H9 (cell line): ENCODE results near the gene PLPPR2. TPM values are rescaled to one million over a fixed set of nuclear protein-coding genes. Genes with fewer than 3 reads are reported as not detected.

Source experiments
- DNase-seq: peaks from one replicate; pipeline ENCODE4 v3.0.0-alpha.2; 2017
- H2AFZ ChIP-seq: one replicate; pipeline ENCODE4 v1.6.1; 2013; ENCODE audit warnings: mild to moderate bottlenecking, low read length, control low read depth, moderate library complexity
- H2AK5ac ChIP-seq: 2 replicates; pipeline ENCODE4 v1.6.1; 2013; ENCODE audit warnings: low read length, control low read depth, mixed read lengths; ENCODE audit not compliant: insufficient read length
- H2BK120ac ChIP-seq: one replicate; pipeline ENCODE4 v1.6.1; 2013; ENCODE audit warnings: low read depth, mild to moderate bottlenecking, low read length, control low read depth, inconsistent platforms; ENCODE audit not compliant: poor library complexity, severe bottlenecking
- H2BK12ac ChIP-seq: 2 replicates; pipeline ENCODE4 v1.6.1; 2013; ENCODE audit warnings: low read length, control low read depth, mixed read lengths, low read depth; ENCODE audit not compliant: insufficient read length
- H2BK15ac ChIP-seq: 2 replicates; pipeline ENCODE4 v1.6.1; 2013; ENCODE audit warnings: low read depth, low read length, control low read depth
- H2BK20ac ChIP-seq: one replicate; pipeline ENCODE4 v1.6.1; 2013; ENCODE audit warnings: low read depth, mild to moderate bottlenecking, low read length, control low read depth, inconsistent platforms; ENCODE audit not compliant: poor library complexity, severe bottlenecking
- H2BK5ac ChIP-seq: 2 replicates; pipeline ENCODE4 v1.6.1; 2013; ENCODE audit warnings: low read length, control low read depth, mixed read lengths; ENCODE audit not compliant: insufficient read length
- H3K14ac ChIP-seq: 2 replicates; pipeline ENCODE4 v1.6.1; 2013; ENCODE audit warnings: low read length, control low read depth; ENCODE audit not compliant: insufficient read depth
- H3K18ac ChIP-seq: 2 replicates; pipeline ENCODE4 v1.6.1; 2013; ENCODE audit warnings: low read depth, mild to moderate bottlenecking, mixed read lengths, low read length, control low read depth; ENCODE audit not compliant: insufficient read length
- H3K23ac ChIP-seq: 2 replicates; pipeline ENCODE4 v1.6.1; 2013; ENCODE audit warnings: low read length, control low read depth, mixed read lengths, low read depth; ENCODE audit not compliant: insufficient read length
- H3K23me2 ChIP-seq: 2 replicates; pipeline ENCODE4 v1.6.1; 2013; ENCODE audit warnings: low read depth, mild to moderate bottlenecking, mixed read lengths, low read length, control low read depth; ENCODE audit not compliant: insufficient read length, poor library complexity, severe bottlenecking
- H3K27ac ChIP-seq: 2 replicates; pipeline ENCODE4 v1.5.1; 2013; ENCODE audit warnings: low read length, control low read depth, mixed read lengths, low read depth; ENCODE audit not compliant: insufficient read length
- H3K27me3 ChIP-seq: 2 replicates; pipeline ENCODE4 v1.6.1; 2013; ENCODE audit warnings: low read length, control low read depth, inconsistent platforms; ENCODE audit not compliant: insufficient read depth
- H3K4ac ChIP-seq: 2 replicates; pipeline ENCODE4 v1.6.1; 2013; ENCODE audit warnings: low read depth, mild to moderate bottlenecking, control low read depth, inconsistent platforms, low read length, moderate library complexity
- H3K4me1 ChIP-seq: 2 replicates; pipeline ENCODE4 v1.6.1; 2013; ENCODE audit warnings: low read length, control low read depth, inconsistent platforms; ENCODE audit not compliant: insufficient read depth
- H3K4me2 ChIP-seq: 2 replicates; pipeline ENCODE4 v1.6.1; 2013; ENCODE audit warnings: low read length, control low read depth, mixed read lengths; ENCODE audit not compliant: insufficient read length, insufficient read depth
- H3K56ac ChIP-seq: 2 replicates; pipeline ENCODE4 v1.6.1; 2013; ENCODE audit warnings: low read depth, mild to moderate bottlenecking, mixed read lengths, low read length, control low read depth; ENCODE audit not compliant: insufficient read length
- H3K79me1 ChIP-seq: 2 replicates; pipeline ENCODE4 v1.6.1; 2013; ENCODE audit warnings: low read depth, mild to moderate bottlenecking, moderate library complexity, low read length, control low read depth, inconsistent platforms; ENCODE audit not compliant: insufficient read depth, poor library complexity, severe bottlenecking
- H3K79me2 ChIP-seq: 2 replicates; pipeline ENCODE4 v1.6.1; 2013; ENCODE audit warnings: low read length, control low read depth, inconsistent platforms; ENCODE audit not compliant: insufficient read depth
- H3K9ac ChIP-seq: 2 replicates; pipeline ENCODE4 v1.6.1; 2013; ENCODE audit warnings: low read length, control low read depth, mixed read lengths; ENCODE audit not compliant: insufficient read length; ENCODE audit errors: extremely low read depth
- H3K9me3 ChIP-seq: one replicate; pipeline ENCODE4 v1.6.1; 2013; ENCODE audit warnings: low read depth, low read length, inconsistent platforms; ENCODE audit not compliant: control insufficient read depth
- H3T11ph ChIP-seq: one replicate; pipeline ENCODE4 v1.6.1; 2013; ENCODE audit warnings: mild to moderate bottlenecking, low read length, control low read depth, inconsistent platforms
- H4K20me1 ChIP-seq: one replicate; pipeline ENCODE4 v1.6.1; 2013; ENCODE audit not compliant: control insufficient read depth, insufficient read length, insufficient read depth
- H4K5ac ChIP-seq: 2 replicates; pipeline ENCODE4 v1.6.1; 2013; ENCODE audit warnings: low read depth, mild to moderate bottlenecking, mixed read lengths, low read length, control low read depth; ENCODE audit not compliant: insufficient read length
- H4K8ac ChIP-seq: replicated peaks from 2 replicates; pipeline ENCODE4 v1.6.1; 2013; ENCODE audit warnings: low read length, control low read depth, mixed read lengths, low read depth; ENCODE audit not compliant: insufficient read length
- H4K91ac ChIP-seq: 2 replicates; pipeline ENCODE4 v1.6.1; 2013; ENCODE audit warnings: low read depth, mild to moderate bottlenecking, moderate library complexity, mixed read lengths, low read length, control low read depth; ENCODE audit not compliant: insufficient read length
- H3K27ac Mint-ChIP-seq, 3 experiments: 2 replicates in 2 of 3; 3 replicates in 1 of 3; pipeline ENCODE4 v1.8.0; 2020 to 2021; ENCODE audit warnings: mixed read lengths in 3 of 3, mild to moderate bottlenecking in 1 of 3, moderate library complexity in 1 of 3
- H3K27me3 Mint-ChIP-seq: 2 replicates; pipeline ENCODE4 v1.8.0; 2021; ENCODE audit warnings: low read depth, mild to moderate bottlenecking, moderate library complexity, mixed read lengths
- H3K36me3 Mint-ChIP-seq, 3 experiments: 2 replicates in 2 of 3; 3 replicates in 1 of 3; pipeline ENCODE4 v1.8.0; 2020 to 2021; ENCODE audit warnings: low read depth in 3 of 3, mixed read lengths in 3 of 3; ENCODE audit not compliant: insufficient read depth in 1 of 3
- H3K4me1 Mint-ChIP-seq, 2 experiments: 2 replicates each; pipeline ENCODE4 v1.8.0; 2020; ENCODE audit warnings: mixed read lengths in 2 of 2
- H3K4me3 Mint-ChIP-seq, 2 experiments: 2 replicates in 1 of 2; 3 replicates in 1 of 2; pipeline ENCODE4 v1.8.0; 2020 to 2021; ENCODE audit warnings: mild to moderate bottlenecking in 2 of 2, mixed read lengths in 2 of 2, moderate library complexity in 1 of 2
- H3K9me3 Mint-ChIP-seq, 2 experiments: 2 replicates in 1 of 2; 3 replicates in 1 of 2; pipeline ENCODE4 v1.8.0; 2020; ENCODE audit warnings: mild to moderate bottlenecking in 2 of 2, mixed read lengths in 2 of 2, moderate library complexity in 1 of 2
- CTCF ChIP-seq: fragments of 200-600 bp; sonication (generic); conservative IDR thresholded peaks from 3 replicates; pipeline ENCODE4 v1.8.0; 2021; ENCODE audit warnings: antibody characterized with exemption, mild to moderate bottlenecking
- WGBS: extraction: QIAGEN DNeasy Blood & Tissue Kit; methylation state at CpG from one replicate; pipeline ENCODE4 v1.1.7; 2013; ENCODE audit warnings: missing lambda C conversion rate, low lambda C conversion rate, mixed read lengths; ENCODE audit not compliant: insufficient read length; ENCODE audit errors: extremely low coverage; 5-methylcytosine and 5-hydroxymethylcytosine counted together
- total RNA-seq: library from RNA; stranded (reverse); gene quantifications from 2 replicates; pipeline ENCODE4 v1.2.1, GENCODE V29; 2021

The PLPPR2 gene
- total RNA-seq, 1 experiment from 2014 or later = 8.0 TPM

GRCh38 chr19:11356676-11357550 lies 1.7 kb downstream of the PLPPR2 start:
- H3K27ac Mint-ChIP-seq = no peak overlapping the region
- H2BK5ac ChIP-seq = no peak overlapping the region

More at GRCh38 chr19:11356676-11357550, 1.7 kb downstream of the PLPPR2 start:
- no peak overlapping the region for H3K9ac ChIP-seq
- H3K14ac ChIP-seq = no peak overlapping the region
- H3K79me2 ChIP-seq = no peaks in the 10 kb centered on the region
- no peak overlapping the region for H2BK15ac ChIP-seq
- H2AK5ac ChIP-seq = no peak overlapping the region
- H4K20me1 ChIP-seq = no peaks in the 10 kb centered on the region
- no peak overlapping the region for H3T11ph ChIP-seq
- no peak overlapping the region for H3K56ac ChIP-seq
- H2BK120ac ChIP-seq = no peak overlapping the region
- H3K4me1 ChIP-seq = peaks cover 2% of the 10 kb centered on the region; the same call in 1 of the 2 replicates
- H2BK12ac ChIP-seq = no peak overlapping the region
- H4K5ac ChIP-seq = no peak overlapping the region
- H3K27me3 ChIP-seq = no peaks in the 10 kb centered on the region; the same call in 1 of the 2 replicates
- H4K91ac ChIP-seq = no peak overlapping the region
- no peak for DNase-seq
- WGBS = no CpG with 5 or more reads among the region's 11 CpGs
- Mint-ChIP-seq H3K36me3 (no peaks in the 10 kb centered on the region; a peak in 1 of 7 replicates), H3K9me3 (no peaks in the 10 kb centered on the region; a peak in 1 of 5 replicates), H3K4me3 (peak overlapping the region in 1 of 2 experiments; percentile 80; a peak in 3 of 5 replicates), H3K4me1 (peaks cover 11 to 30% of the 10 kb centered on the region in 2 experiments), H3K27me3 (peaks cover 66% of the 10 kb centered on the region)
- H3K27ac ChIP-seq = no peak overlapping the region
- no peaks in the 10 kb centered on the region for H3K79me1 ChIP-seq
- no peaks in the 10 kb centered on the region for H3K9me3 ChIP-seq
- no peak overlapping the region for H2AFZ ChIP-seq
- H4K8ac ChIP-seq = no peak overlapping the region
- no peak for TF ChIP-seq CTCF
- H3K18ac ChIP-seq = no peak overlapping the region
- no peak overlapping the region for H3K4me2 ChIP-seq
- H3K23ac ChIP-seq = no peak overlapping the region
- H2BK20ac ChIP-seq = no peak overlapping the region
- H3K4ac ChIP-seq = no peak overlapping the region
- H3K23me2 ChIP-seq = peaks cover 9% of the 10 kb centered on the region
